ENCODE data around the gene RHNO1. TPM values are rescaled to one million over a fixed set of nuclear protein-coding genes. Genes with fewer than 3 reads are reported as not detected.

The RHNO1 gene
- total RNA-seq, 4 donors from 2014 or later = 1.2 to 26.3 (median 12.4) TPM

DNA sequence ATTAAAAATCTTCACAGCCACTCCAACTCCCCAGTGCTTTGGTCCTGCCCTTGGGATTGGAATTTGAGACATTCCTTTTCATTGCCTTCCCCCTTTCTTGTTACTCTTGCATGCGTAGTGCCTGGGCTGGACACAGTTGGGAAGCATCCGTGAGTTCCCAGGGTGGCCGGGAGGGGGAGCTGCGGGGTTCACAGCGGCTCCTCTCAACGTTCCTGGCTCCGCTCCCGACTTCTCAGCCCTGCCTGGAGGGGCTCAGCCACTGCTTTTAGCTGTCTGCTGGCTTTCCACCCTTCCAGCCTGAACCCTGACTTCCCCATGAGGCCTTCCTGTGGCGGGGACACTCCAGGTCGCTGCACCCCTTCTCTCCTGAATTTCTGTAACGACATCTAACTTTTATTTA lies 23.4 kb upstream of the RHNO1 start:
- no peak overlapping the region for H3K27ac ChIP-seq
- TF ChIP-seq, protein P1, sequence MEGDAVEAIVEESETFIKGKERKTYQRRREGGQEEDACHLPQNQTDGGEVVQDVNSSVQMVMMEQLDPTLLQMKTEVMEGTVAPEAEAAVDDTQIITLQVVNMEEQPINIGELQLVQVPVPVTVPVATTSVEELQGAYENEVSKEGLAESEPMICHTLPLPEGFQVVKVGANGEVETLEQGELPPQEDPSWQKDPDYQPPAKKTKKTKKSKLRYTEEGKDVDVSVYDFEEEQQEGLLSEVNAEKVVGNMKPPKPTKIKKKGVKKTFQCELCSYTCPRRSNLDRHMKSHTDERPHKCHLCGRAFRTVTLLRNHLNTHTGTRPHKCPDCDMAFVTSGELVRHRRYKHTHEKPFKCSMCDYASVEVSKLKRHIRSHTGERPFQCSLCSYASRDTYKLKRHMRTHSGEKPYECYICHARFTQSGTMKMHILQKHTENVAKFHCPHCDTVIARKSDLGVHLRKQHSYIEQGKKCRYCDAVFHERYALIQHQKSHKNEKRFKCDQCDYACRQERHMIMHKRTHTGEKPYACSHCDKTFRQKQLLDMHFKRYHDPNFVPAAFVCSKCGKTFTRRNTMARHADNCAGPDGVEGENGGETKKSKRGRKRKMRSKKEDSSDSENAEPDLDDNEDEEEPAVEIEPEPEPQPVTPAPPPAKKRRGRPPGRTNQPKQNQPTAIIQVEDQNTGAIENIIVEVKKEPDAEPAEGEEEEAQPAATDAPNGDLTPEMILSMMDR (IDR thresholded peaks at IDR 0.05) = peak; percentile 72 to 81 (median 79)
- TF ChIP-seq POLR2A (IDR thresholded peaks at IDR 0.05) = no peak
- H3K4me3 ChIP-seq = no peak overlapping the region
- H3K9me3 ChIP-seq = no peaks in the 10 kb centered on the region
- H3K4me1 ChIP-seq = no peaks in the 10 kb centered on the region
- DNase-seq = peak; percentile 85 to 87
- H3K36me3 ChIP-seq = no peaks in the 10 kb centered on the region
- no peaks in the 10 kb centered on the region for H3K27me3 ChIP-seq
- intact Hi-C loops (cut with DNase I; ENCODE audit: low total_unique reads) = no loop called here

DNA sequence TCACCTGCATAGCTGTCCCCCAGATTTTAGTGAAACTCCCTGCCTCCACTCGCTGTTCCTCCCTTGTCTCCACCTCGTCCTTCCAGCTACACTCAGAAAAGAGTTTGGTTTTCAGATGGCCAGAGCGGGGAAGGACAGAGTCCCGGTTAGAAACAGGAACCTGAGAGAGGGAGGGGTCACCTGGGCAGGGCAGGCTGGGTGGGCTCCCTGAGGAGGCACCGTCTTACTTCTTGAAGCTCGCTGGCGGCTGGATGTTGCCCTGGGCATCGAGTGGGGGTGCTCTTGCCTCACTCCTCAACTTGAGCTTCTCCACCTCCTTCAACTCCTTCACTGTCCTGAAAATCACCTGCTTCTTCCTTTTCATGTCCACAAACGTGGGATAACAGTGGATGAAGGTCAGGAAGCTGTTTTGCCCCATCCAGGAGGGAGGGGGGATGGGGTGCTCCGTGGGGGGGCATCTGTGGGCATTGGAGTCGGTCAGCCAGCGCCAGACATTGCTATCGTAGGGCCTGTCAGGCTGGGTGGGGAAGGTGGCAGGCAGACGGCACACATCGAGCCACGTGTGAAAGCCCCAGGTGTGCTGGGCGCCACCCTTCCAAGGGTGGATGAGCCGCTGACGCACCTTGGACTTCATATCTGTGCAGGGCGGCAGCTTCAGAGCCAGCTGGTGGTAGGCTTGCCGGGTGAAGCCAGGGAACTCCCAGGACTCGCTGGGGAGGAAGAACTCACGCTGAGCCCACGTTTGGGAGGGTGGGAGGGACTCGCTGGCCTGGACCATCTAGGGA lies 22.2 kb upstream of the RHNO1 start:
- intact Hi-C loops (cut with DNase I; ENCODE audit: low total_unique reads) = loop anchor here (5.0 kb wide), 1 partner anchor 177 kb away; no protein-coding TSS in a partner anchor
- Histone ChIP-seq H3K27ac (no peak overlapping the region), H3K27me3 (no peaks in the 10 kb centered on the region), H3K9me3 (no peaks in the 10 kb centered on the region), H3K4me3 (no peak overlapping the region), H3K36me3 (no peaks in the 10 kb centered on the region), H3K4me1 (no peaks in the 10 kb centered on the region)
- TF ChIP-seq, protein P1 (IDR thresholded peaks at IDR 0.05) = no peak
- no peak for TF ChIP-seq POLR2A (IDR thresholded peaks at IDR 0.05)
- no peak for DNase-seq

DNA sequence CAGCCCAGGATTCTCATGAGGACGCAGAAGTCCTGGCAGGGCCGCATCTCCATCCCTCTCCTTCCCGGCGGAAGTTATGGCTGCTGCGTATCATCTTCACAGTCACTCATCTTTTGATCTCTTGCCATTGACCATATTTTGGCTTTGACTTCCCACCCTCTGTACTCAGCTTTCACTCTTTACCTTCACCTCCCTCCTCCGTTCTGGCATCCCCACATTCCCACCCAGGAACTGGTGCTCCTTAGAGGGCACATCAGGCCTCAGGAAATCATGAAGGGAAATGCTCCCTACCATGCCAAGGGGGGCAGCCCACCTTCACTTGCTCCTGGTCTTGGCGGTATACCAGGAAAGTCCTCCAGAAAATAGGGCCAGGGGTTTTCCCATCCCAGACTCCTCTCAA lies 21.5 kb upstream of the RHNO1 start:
- intact Hi-C loops (cut with DNase I; ENCODE audit: low total_unique reads) = loop anchor here (5.0 kb wide), 1 partner anchor 177 kb away; no protein-coding TSS in a partner anchor
- TF ChIP-seq, protein P1 (IDR thresholded peaks at IDR 0.05) = no peak
- TF ChIP-seq POLR2A (IDR thresholded peaks at IDR 0.05) = no peak
- no peaks in the 10 kb centered on the region for H3K36me3 ChIP-seq
- H3K27me3 ChIP-seq = no peaks in the 10 kb centered on the region
- H3K27ac ChIP-seq = no peak overlapping the region
- DNase-seq = no peak
- H3K4me3 ChIP-seq = no peak overlapping the region
- no peaks in the 10 kb centered on the region for H3K4me1 ChIP-seq
- H3K9me3 ChIP-seq = no peaks in the 10 kb centered on the region

DNA sequence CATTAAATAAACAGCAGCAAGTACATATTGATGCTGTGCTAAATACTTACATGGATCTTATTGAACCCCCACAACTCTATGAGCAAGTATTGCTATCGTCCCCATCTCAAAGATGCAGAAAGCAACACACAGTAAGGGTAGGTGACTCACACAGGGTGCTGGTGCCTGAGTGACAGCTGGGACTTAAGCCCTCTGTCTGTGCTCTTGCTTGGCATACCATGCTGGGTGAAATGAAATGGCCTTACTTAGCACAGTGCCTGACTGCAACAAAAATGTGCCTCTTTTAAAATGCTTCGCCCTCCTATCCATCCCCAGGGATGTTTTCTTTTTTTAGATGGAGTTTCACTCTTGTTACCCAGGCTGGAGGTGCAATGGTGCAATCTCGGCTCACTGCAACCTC lies 21.0 kb upstream of the RHNO1 start:
- intact Hi-C loops (cut with DNase I; ENCODE audit: low total_unique reads) = loop anchor here (5.0 kb wide), 1 partner anchor 176 kb away; no protein-coding TSS in a partner anchor
- no peaks in the 10 kb centered on the region for H3K36me3 ChIP-seq
- H3K27ac ChIP-seq = no peak overlapping the region
- H3K9me3 ChIP-seq = no peaks in the 10 kb centered on the region
- TF ChIP-seq POLR2A (IDR thresholded peaks at IDR 0.05) = no peak
- DNase-seq = no peak
- H3K27me3 ChIP-seq = no peaks in the 10 kb centered on the region
- no peak overlapping the region for H3K4me3 ChIP-seq
- H3K4me1 ChIP-seq = no peaks in the 10 kb centered on the region

DNA sequence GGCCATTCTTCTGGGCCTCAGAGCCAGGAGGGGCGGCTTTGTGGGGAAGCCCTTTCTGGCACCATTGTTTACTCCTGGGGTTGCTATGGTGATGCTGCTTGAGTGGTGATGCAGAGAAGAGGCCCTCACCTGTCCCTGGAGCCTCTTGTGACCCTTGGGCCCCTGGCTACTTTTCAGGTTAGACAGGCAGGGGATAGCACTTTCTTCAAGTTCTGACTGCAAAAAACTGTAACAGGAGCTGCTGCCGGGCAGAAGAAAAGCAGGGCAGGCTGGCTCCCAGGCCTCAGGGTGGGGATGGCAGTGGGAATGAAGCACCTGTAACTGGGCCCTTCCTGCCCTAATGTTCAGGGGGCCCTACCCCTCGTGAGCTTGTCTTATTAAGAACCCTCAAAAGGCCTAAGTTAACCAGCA lies 20.0 kb upstream of the RHNO1 start, which contains the start of gene TEX52:
TEX52 (minus strand) TSS at position 19 of the 411 bp plus-strand sequence; CDS start at position 6, 13 bp downstream.
- intact Hi-C loops (cut with DNase I; ENCODE audit: low total_unique reads) = loop anchor here (5.0 kb wide), 1 partner anchor 175 kb away; no protein-coding TSS in a partner anchor
- H3K4me3 ChIP-seq = no peak within 1 kb of the TSS
- no peaks in the 10 kb centered on the region for H3K4me1 ChIP-seq
- no peak for DNase-seq
- H3K27ac ChIP-seq = no peak within 1 kb of the TSS
- H3K9me3 ChIP-seq = no peaks in the 10 kb centered on the region
- no peaks in the 10 kb centered on the region for H3K36me3 ChIP-seq
- TF ChIP-seq, protein P1 (IDR thresholded peaks at IDR 0.05) = no peak
- TF ChIP-seq POLR2A (IDR thresholded peaks at IDR 0.05) = no peak
- H3K27me3 ChIP-seq = no peaks in the 10 kb centered on the region
